ENCODE results near the gene SMC3. TPM values are rescaled to one million over a fixed set of nuclear protein-coding genes. Genes with fewer than 3 reads are reported as not detected.
"Not testable (repeated sequence)": the region's sequence is repeated elsewhere in the genome, so short reads cannot be mapped to it uniquely, and the experiment has no call there.

SMC3 gene
- total RNA-seq, 6 donors from 2014 or later: 13.7 to 45.9 (median 23.0) TPM

GRCh38 chr10:110524859-110525232, 42.6 kb upstream of the SMC3 start:
- Histone ChIP-seq H3K9me3 (no peaks in the 10 kb centered on the region), H3K27ac (no peak overlapping the region), H3K27me3 (no peaks in the 10 kb centered on the region), H3K4me3 (no peak overlapping the region), H3K36me3 (no peaks in the 10 kb centered on the region), H3K4me1 (peaks cover 0 to 9% (median 9%) of the 10 kb centered on the region in 4 donors)
- 81 to 85% methylated on average over 2 of the region's 2 CpGs for WGBS, 2 donors
- ATAC-seq (ENCODE audit: low FRiP score in 2 of 2) (no peak), DNase-seq (no peak)
- TF ChIP-seq POLR2AphosphoS5 (IDR thresholded peaks at IDR 0.05): no peak
- TF ChIP-seq EP300 (IDR thresholded peaks at IDR 0.05): no peak
- no peak for TF ChIP-seq POLR2A (IDR thresholded peaks at IDR 0.05)
- TF ChIP-seq CTCF (IDR thresholded peaks at IDR 0.05): no peak

- H3K9me3 ChIP-seq: no peaks in the 10 kb centered on the region
- WGBS, 2 donors: 67 to 71% methylated on average over 9 of the region's 9 CpGs
- H3K4me3 ChIP-seq: no peak overlapping the region
- TF ChIP-seq EP300 (IDR thresholded peaks at IDR 0.05): no peak
- H3K4me1 ChIP-seq: peaks cover 3 to 17% (median 16%) of the 10 kb centered on the region in 4 donors
- no peak overlapping the region for H3K27ac ChIP-seq
- ATAC-seq (ENCODE audit: low FRiP score in 2 of 2): no peak
- H3K27me3 ChIP-seq: no peaks in the 10 kb centered on the region
- no peak for DNase-seq
- no peaks in the 10 kb centered on the region for H3K36me3 ChIP-seq
These were observed 41.9 kb upstream of the SMC3 start for GRCh38 chr10:110525349-110526260.

- H3K9me3 ChIP-seq: no peaks in the 10 kb centered on the region
- TF ChIP-seq EP300 (IDR thresholded peaks at IDR 0.05) (no peak), POLR2AphosphoS5 (IDR thresholded peaks at IDR 0.05) (no peak), CTCF (IDR thresholded peaks at IDR 0.05) (no peak), POLR2A (IDR thresholded peaks at IDR 0.05) (no peak)
- no peaks in the 10 kb centered on the region for H3K27me3 ChIP-seq
- peaks cover 3 to 20% (median 18%) of the 10 kb centered on the region in 4 donors for H3K4me1 ChIP-seq
- no peaks in the 10 kb centered on the region for H3K36me3 ChIP-seq
- WGBS, 2 donors: 72 to 78% methylated on average over 6 to 9 of the region's 9 CpGs
- ATAC-seq (ENCODE audit: low FRiP score in 2 of 2): no peak
- H3K4me3 ChIP-seq: no peak overlapping the region
- H3K27ac ChIP-seq: no peak overlapping the region
- DNase-seq: no peak
These were observed 39.7 kb upstream of the SMC3 start for GRCh38 chr10:110527731-110528171.

GRCh38 chr10:110528224-110528996, 39.1 kb upstream of the SMC3 start:
- peaks cover 3 to 20% (median 18%) of the 10 kb centered on the region in 4 donors for H3K4me1 ChIP-seq
- TF ChIP-seq POLR2A (IDR thresholded peaks at IDR 0.05): no peak
- no peak for TF ChIP-seq EP300 (IDR thresholded peaks at IDR 0.05)
- no peak for TF ChIP-seq POLR2AphosphoS5 (IDR thresholded peaks at IDR 0.05)
- TF ChIP-seq CTCF (IDR thresholded peaks at IDR 0.05): no peak
- H3K4me3 ChIP-seq: no peak overlapping the region
- H3K9me3 ChIP-seq: no peaks in the 10 kb centered on the region
- H3K36me3 ChIP-seq: no peaks in the 10 kb centered on the region
- ATAC-seq (ENCODE audit: low FRiP score in 2 of 2): no peak
- WGBS, 2 donors: 90% methylated on average over 5 of the region's 5 CpGs
- DNase-seq: no peak
- H3K27ac ChIP-seq: no peak overlapping the region
- H3K27me3 ChIP-seq: no peaks in the 10 kb centered on the region

GRCh38 chr10:110528997-110529524, 38.4 kb upstream of the SMC3 start:
- not testable (repeated sequence) for H3K4me3 ChIP-seq; DNase-seq; H3K27me3 ChIP-seq; H3K36me3 ChIP-seq; H3K27ac ChIP-seq; ATAC-seq (ENCODE audit: low FRiP score in 2 of 2); H3K9me3 ChIP-seq
- WGBS, 2 donors: 80 to 87% methylated on average over 8 of the region's 8 CpGs
- H3K4me1 ChIP-seq: peaks cover 3 to 20% (median 18%) of the 10 kb centered on the region in 4 donors
